HG03060 (cell line): ENCODE results near the gene TOB1.

Experiments
- ATAC-seq: cut with Tn5 transposase; IDR thresholded peaks from one replicate; pipeline ENCODE4 v1.9.1; 2021; ENCODE audit warnings: low read depth, moderate number of reproducible peaks; ENCODE audit not compliant: unreplicated experiment

TOB1 gene

GRCh38 chr17:50834429-50835300, 31.5 kb downstream of the TOB1 start:
- no peak for ATAC-seq

- ATAC-seq, result no peak
These were observed 32.4 kb downstream of the TOB1 start for GRCh38 chr17:50833510-50834428.

- ATAC-seq, result no peak
These were observed 33.2 kb downstream of the TOB1 start for GRCh38 chr17:50832864-50833381.

GRCh38 chr17:50832267-50832863, 33.8 kb downstream of the TOB1 start:
- no peak for ATAC-seq

GRCh38 chr17:50831471-50831928, 34.7 kb downstream of the TOB1 start:
- no peak for ATAC-seq

- no peak for ATAC-seq
These were observed 35.2 kb downstream of the TOB1 start for GRCh38 chr17:50830994-50831393.

- no peak for ATAC-seq
These were observed 35.8 kb downstream of the TOB1 start for GRCh38 chr17:50830352-50830751.

GRCh38 chr17:50829332-50829731, 36.8 kb downstream of the TOB1 start:
- no peak for ATAC-seq

GRCh38 chr17:50828508-50829170, 37.5 kb downstream of the TOB1 start:
- peak; percentile 58 for ATAC-seq

GRCh38 chr17:50825188-50825587, 41.0 kb downstream of the TOB1 start:
- ATAC-seq, result no peak

- ATAC-seq, result no peak
These were observed 41.7 kb downstream of the TOB1 start for GRCh38 chr17:50824429-50824828.

- no peak for ATAC-seq
These were observed 43.6 kb downstream of the TOB1 start for GRCh38 chr17:50822550-50822949.

- no peak for ATAC-seq
These were observed 45.5 kb downstream of the TOB1 start for GRCh38 chr17:50820651-50821050.

- no peak for ATAC-seq
These were observed 47.1 kb downstream of the TOB1 start for GRCh38 chr17:50818921-50819657.

GRCh38 chr17:50818261-50818660, 47.9 kb downstream of the TOB1 start:
- no peak for ATAC-seq

GRCh38 chr17:50817838-50818237, 48.3 kb downstream of the TOB1 start:
- ATAC-seq, result no peak

GRCh38 chr17:50816771-50817751, 49.1 kb downstream of the TOB1 start:
- ATAC-seq, result no peak

GRCh38 chr17:50816271-50816670, 49.9 kb downstream of the TOB1 start:
- ATAC-seq, result no peak
